Measurements from ENCODE around the gene KCNH6.

KCNH6 gene

GRCh38 chr17:63531022-63531965, 8.1 kb downstream of the KCNH6 start:
- Histone ChIP-seq H3K27ac (ENCODE audit: extremely low read depth, low read depth, low read length) (no peak overlapping the region), H3K9me3 (ENCODE audit: control insufficient read depth, insufficient read depth, low read depth, low read length) (no peaks in the 10 kb centered on the region), H3K4me3 (ENCODE audit: low read depth, low read length) (no peak overlapping the region), H3K36me3 (ENCODE audit: control insufficient read depth in 2 of 2, insufficient read depth in 1 of 2, low read length in 2 of 2) (no peaks in the 10 kb centered on the region), H3K4me1 (ENCODE audit: control insufficient read depth, insufficient read depth, low read length) (no peaks in the 10 kb centered on the region)
- POLR2A ChIA-PET: no interaction called here
- CTCF ChIA-PET: interaction anchor here (0.6 to 1.0 kb wide), 2 partner anchors 52 to 1569 kb away, joined by 3 read pairs; no protein-coding TSS in a partner anchor
- TF ChIP-seq CTCF (tag by site-specific recombination; IDR thresholded peaks at IDR 0.05) (no peak), ZNF473 (tag by site-specific recombination; IDR thresholded peaks at IDR 0.05) (no peak), ZNF394 (tag by site-specific recombination; IDR thresholded peaks at IDR 0.05; ENCODE audit: borderline replicate concordance) (no peak), KLF1 (tag by site-specific recombination; IDR thresholded peaks at IDR 0.05) (no peak), GLIS2 (tag by site-specific recombination; IDR thresholded peaks at IDR 0.05) (no peak; the same call in 1 of the 2 replicates), ZNF302 (tag by site-specific recombination; IDR thresholded peaks at IDR 0.05; ENCODE audit: low read depth) (no peak), SALL2 (tag by site-specific recombination; IDR thresholded peaks at IDR 0.05; ENCODE audit: borderline replicate concordance) (no peak), GLIS1 (tag by site-specific recombination; IDR thresholded peaks at IDR 0.05) (peak; percentile 74), ZNF571 (tag by site-specific recombination; IDR thresholded peaks at IDR 0.05) (no peak), SP7 (tag by site-specific recombination; IDR thresholded peaks at IDR 0.05) (no peak), ZNF433 (tag by site-specific recombination; IDR thresholded peaks at IDR 0.05; ENCODE audit: low read depth) (no peak), ZIC2 (tag by site-specific recombination; IDR thresholded peaks at IDR 0.05) (0 out of 2 replicates have a peak, but pooled peaks have one; percentile 21), HOXC10 (CRISPR knock-in tag; IDR thresholded peaks at IDR 0.05) (no peak), ZNF510 (tag by site-specific recombination; IDR thresholded peaks at IDR 0.05; ENCODE audit: insufficient replicate concordance) (no peak), ZBTB48 (tag by site-specific recombination; IDR thresholded peaks at IDR 0.05) (no peak)

DNA sequence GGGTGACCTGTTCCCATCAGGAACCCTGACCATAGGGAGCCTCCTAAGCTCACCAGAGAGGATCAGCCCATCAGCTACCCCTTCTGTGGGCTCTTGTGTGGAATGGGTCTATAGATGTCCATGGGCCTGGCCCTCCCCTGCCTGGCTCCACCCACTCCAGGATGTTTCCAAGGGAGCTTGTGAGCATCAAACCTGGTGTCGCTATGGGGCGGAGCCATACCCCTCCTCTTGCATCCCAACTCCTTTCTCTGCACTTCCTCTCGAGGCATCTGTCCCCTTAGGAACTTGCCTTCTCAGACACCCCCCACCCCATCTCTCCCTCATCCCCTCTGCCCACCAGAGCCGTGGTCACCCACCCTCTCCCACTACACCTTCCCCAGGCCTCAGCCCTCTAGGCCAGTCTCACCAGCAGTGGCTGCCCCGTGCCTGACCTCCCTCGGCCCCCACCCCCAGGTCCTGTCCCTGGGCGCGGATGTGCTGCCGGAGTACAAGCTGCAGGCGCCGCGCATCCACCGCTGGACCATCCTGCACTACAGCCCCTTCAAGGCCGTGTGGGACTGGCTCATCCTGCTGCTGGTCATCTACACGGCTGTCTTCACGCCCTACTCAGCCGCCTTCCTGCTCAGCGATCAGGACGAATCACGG, 10.4 kb downstream of the KCNH6 start:
- ChIA-PET CTCF (interaction anchor here (0.6 kb wide), 1 partner anchor 129 kb away, joined by 3 read pairs; no protein-coding TSS in a partner anchor), POLR2A (no interaction called here)
- H3K9me3 ChIP-seq (ENCODE audit: control insufficient read depth, insufficient read depth, low read depth, low read length): no peaks in the 10 kb centered on the region
- no peaks in the 10 kb centered on the region for H3K36me3 ChIP-seq (ENCODE audit: control insufficient read depth in 2 of 2, insufficient read depth in 1 of 2, low read length in 2 of 2)
- no peak overlapping the region for H3K27ac ChIP-seq (ENCODE audit: extremely low read depth, low read depth, low read length)
- no peaks in the 10 kb centered on the region for H3K4me1 ChIP-seq (ENCODE audit: control insufficient read depth, insufficient read depth, low read length)
- TF ChIP-seq ZBTB20 (tag by site-specific recombination; IDR thresholded peaks at IDR 0.05) (no peak), ZNF555 (tag by site-specific recombination; conservative IDR thresholded peaks at IDR 0.05) (no peak), ZNF561 (tag by site-specific recombination; IDR thresholded peaks at IDR 0.05; ENCODE audit: borderline replicate concordance) (no peak), ZNF184 (tag by site-specific recombination; IDR thresholded peaks at IDR 0.05) (no peak), ZNF585B (tag by site-specific recombination; IDR thresholded peaks at IDR 0.05) (no peak), ZNF112 (tag by site-specific recombination; IDR thresholded peaks at IDR 0.05) (no peak), ZNF214 (tag by site-specific recombination; IDR thresholded peaks at IDR 0.05; ENCODE audit: borderline replicate concordance) (no peak), GLI2 (tag by site-specific recombination; IDR thresholded peaks at IDR 0.05; ENCODE audit: borderline replicate concordance, low read depth) (no peak)
- TF ChIP-seq, protein P1, sequence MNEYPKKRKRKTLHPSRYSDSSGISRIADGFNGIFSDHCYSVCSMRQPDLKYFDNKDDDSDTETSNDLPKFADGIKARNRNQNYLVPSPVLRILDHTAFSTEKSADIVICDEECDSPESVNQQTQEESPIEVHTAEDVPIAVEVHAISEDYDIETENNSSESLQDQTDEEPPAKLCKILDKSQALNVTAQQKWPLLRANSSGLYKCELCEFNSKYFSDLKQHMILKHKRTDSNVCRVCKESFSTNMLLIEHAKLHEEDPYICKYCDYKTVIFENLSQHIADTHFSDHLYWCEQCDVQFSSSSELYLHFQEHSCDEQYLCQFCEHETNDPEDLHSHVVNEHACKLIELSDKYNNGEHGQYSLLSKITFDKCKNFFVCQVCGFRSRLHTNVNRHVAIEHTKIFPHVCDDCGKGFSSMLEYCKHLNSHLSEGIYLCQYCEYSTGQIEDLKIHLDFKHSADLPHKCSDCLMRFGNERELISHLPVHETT (tag by site-specific recombination; IDR thresholded peaks at IDR 0.05): no peak
- TF ChIP-seq, protein P2, sequence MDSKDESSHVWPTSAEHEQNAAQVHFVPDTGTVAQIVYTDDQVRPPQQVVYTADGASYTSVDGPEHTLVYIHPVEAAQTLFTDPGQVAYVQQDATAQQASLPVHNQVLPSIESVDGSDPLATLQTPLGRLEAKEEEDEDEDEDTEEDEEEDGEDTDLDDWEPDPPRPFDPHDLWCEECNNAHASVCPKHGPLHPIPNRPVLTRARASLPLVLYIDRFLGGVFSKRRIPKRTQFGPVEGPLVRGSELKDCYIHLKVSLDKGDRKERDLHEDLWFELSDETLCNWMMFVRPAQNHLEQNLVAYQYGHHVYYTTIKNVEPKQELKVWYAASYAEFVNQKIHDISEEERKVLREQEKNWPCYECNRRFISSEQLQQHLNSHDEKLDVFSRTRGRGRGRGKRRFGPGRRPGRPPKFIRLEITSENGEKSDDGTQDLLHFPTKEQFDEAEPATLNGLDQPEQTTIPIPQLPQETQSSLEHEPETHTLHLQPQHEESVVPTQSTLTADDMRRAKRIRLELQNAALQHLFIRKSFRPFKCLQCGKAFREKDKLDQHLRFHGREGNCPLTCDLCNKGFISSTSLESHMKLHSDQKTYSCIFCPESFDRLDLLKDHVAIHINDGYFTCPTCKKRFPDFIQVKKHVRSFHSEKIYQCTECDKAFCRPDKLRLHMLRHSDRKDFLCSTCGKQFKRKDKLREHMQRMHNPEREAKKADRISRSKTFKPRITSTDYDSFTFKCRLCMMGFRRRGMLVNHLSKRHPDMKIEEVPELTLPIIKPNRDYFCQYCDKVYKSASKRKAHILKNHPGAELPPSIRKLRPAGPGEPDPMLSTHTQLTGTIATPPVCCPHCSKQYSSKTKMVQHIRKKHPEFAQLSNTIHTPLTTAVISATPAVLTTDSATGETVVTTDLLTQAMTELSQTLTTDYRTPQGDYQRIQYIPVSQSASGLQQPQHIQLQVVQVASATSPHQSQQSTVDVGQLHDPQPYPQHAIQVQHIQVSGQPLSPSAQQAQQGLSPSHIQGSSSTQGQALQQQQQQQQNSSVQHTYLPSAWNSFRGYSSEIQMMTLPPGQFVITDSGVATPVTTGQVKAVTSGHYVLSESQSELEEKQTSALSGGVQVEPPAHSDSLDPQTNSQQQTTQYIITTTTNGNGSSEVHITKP (tag by site-specific recombination; IDR thresholded peaks at IDR 0.05): no peak
- H3K4me3 ChIP-seq (ENCODE audit: low read depth, low read length): no peak overlapping the region
